Breast epithelium (tissue), 3 donors: ENCODE measurements around the gene BMPER.

Experiments used
- POLR2A ChIP-seq: fragments of 450-650 bp; IDR thresholded peaks from one replicate; pipeline ENCODE4 v1.6.1; 2016; ENCODE audit warnings: antibody characterized with exemption, mild to moderate bottlenecking, moderate library complexity
- TF ChIP-seq, protein P1 (sequence below), 3 donors: fragments of 450-650 bp; IDR thresholded peaks; one replicate each; pipeline ENCODE4 v1.5.1; 2016 to 2017; ENCODE audit warnings: antibody characterized with exemption in 3 of 3, mild to moderate bottlenecking in 3 of 3, moderate library complexity in 3 of 3

DNA sequence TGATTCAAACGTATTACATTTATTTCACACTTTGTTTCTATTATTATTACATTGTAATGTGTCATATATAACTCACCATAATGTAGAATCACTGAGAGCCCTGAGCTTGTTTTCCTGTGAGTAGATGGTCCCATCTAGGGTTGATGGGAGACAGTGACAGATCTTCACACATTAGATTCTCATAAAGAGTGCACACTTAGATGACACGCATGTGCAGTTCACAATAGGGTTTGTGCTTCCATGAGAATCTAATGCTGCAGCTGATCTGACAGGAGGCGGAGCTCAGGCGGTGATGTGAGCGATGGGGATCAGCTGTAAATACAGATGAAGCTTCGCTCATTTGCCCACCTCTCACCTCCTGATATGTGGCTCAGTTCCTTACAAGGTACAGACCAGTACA is 36.1 kb downstream of the BMPER start:
- no peak for TF ChIP-seq POLR2A
- TF ChIP-seq, protein P1, sequence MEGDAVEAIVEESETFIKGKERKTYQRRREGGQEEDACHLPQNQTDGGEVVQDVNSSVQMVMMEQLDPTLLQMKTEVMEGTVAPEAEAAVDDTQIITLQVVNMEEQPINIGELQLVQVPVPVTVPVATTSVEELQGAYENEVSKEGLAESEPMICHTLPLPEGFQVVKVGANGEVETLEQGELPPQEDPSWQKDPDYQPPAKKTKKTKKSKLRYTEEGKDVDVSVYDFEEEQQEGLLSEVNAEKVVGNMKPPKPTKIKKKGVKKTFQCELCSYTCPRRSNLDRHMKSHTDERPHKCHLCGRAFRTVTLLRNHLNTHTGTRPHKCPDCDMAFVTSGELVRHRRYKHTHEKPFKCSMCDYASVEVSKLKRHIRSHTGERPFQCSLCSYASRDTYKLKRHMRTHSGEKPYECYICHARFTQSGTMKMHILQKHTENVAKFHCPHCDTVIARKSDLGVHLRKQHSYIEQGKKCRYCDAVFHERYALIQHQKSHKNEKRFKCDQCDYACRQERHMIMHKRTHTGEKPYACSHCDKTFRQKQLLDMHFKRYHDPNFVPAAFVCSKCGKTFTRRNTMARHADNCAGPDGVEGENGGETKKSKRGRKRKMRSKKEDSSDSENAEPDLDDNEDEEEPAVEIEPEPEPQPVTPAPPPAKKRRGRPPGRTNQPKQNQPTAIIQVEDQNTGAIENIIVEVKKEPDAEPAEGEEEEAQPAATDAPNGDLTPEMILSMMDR (IDR thresholded peaks at IDR 0.05): no peak
